Limb (tissue), 2 donors: ENCODE measurements around the gene TDRD12.
"Not testable (repeated sequence)": the region's sequence is repeated elsewhere in the genome, so short reads cannot be mapped to it uniquely, and the experiment has no call there.

Experiments used
- DNase-seq, 2 donors: peaks; one replicate each; pipeline ENCODE4 v3.0.0-alpha.2; 2016; ENCODE audit errors: extremely low spot score in 2 of 2

TDRD12 gene

DNA sequence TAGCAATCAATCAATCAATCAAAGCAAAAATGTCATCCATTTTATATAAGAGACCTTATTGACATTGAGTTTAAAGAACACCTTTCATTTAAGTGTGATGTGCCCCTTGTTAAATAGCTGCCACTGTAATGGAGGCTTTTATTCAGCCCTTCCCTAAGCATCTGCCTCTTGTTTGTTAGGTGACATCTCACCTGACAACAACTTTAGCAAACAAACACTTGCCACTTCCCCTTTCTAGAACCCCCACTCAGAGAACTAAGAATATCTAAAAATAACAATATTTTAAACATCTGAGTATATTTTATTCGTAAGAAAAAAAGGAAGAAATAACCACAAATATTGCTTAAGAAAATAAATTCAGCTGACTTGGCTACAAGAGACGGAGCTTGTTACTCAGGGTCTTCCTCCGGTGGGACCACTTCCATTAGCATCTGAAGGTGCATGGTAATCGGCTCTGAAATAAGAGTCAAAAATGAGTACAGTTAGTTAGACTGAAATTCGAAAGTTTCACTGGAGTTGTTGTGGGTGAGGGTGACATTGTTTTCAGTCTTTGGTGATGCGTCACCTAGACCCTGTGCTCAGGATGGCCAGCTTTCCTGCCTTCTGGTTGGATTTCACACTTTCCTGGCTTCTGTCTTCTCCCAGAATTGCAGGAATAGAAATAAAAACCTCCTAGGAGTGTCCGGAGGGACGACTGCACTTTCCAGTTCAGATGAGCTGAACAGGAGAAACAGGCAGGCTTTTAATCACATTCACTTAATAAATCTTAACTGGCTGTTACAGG lies 110.9 kb downstream of the TDRD12 start:
- DNase-seq = no peak

DNA sequence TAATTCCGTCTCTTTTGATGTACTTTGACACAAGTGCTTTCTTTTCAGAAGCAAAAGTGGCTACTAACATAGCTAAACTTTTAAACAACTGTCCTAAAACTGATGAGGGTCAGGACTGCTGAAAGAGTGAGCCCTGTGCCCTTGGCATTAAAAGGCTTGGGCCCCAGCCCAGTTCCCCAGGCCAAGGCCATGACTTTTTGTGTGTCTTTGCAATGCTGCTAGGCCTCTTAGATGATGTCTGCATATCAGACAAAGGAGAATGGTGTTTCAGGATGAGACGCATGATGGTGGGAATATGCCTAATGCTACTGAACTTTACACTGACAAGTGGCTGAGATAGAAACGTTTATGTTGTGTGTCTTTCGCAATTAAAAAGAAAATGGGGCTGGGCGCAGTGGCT lies 112.0 kb downstream of the TDRD12 start:
- no peak for DNase-seq

DNA sequence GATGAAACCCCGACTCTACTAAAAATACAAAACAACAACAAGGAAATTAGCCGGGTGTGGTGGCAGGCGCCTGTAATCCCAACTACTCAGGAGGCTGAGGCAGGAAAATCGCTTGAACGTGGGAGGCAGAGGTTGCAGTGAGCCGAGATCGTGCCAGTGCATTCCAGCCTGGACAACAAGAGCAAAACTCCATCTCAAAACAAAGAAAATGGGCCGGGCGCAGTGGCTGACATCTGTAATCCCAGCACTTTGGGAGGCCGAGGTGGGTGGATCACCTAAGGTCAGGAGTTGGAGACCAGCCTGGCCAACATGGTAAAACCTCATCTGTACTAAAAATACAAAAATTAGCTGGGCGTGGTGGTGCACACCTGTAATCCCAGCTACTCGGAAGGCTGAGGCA lies 112.5 kb downstream of the TDRD12 start:
- DNase-seq = not testable (repeated sequence)

DNA sequence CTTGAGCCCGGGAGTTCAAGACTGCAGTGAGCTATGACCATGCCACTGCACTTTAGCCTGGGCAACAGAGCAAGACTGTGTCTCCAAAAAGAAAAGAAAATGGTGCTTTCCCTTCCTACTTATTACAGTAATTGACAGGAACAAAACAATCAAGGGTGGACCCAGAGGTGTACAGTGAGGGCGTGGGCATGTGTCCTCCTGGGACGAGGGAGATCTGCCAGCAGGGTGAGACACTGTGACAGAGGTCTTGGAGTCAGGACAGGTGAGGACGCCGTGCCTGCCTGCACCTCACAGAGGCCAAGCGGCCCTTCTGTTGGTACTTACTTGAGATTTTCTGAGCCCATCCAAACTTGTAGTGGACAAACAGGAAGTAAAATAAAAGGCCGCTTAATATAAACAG lies 113.3 kb downstream of the TDRD12 start:
- DNase-seq = not testable (repeated sequence)

DNA sequence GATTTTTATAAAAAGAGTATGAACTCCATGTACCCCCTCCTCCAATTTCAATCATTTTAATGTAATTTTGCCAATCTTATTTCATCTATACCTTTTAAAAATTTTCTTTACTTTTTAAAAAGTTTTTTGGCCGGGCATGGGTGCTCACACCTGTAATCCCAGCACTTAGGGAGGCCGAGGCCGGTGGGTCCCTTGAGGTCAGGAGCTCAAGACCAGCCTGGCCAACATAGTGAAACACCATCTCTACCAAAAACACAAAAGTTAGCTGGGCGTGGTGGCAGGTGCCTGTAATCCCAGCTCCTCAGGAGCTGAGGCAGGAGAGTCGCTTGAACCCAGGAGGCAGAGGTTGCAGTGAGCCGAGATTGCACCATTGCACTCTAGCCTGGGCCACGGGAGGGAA lies 113.8 kb downstream of the TDRD12 start:
- not testable (repeated sequence) for DNase-seq

DNA sequence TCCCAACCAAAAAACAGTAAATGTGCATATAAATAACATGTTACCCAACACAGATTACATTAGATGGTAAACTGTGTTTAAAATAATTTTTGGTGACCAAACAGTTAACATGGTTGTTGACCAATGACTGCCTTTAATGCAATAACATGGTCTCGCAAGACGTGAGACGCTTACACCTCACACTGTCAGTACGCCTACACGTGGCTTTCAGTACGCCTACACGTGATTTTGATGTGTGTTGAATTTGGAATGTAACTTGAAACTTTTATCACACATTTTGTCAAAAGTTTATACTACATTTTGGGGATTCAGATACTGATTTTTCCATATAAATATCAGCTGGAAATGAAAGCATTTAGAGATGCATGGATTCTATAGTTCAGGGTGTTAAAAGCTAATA lies 118.0 kb downstream of the TDRD12 start:
- no peak for DNase-seq

DNA sequence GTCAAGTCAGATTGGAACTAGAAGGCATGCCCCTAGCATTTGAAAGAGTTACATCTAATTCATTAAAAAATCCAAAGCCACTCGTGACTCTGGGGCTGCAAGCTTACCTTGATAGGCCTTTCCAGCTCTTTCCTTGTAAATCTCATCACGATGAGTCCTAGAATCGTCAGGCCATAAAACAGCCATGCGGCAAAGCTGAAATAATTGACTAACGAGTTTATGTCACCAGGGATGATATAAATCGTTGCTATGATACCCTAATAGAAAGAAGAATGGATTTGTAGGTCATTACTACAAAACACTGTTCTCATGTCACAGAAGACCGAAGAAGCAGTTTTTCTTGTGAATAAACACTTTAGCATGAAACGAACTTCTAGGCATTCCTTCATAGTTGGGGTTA lies 122.5 kb downstream of the TDRD12 start:
- DNase-seq = no peak

DNA sequence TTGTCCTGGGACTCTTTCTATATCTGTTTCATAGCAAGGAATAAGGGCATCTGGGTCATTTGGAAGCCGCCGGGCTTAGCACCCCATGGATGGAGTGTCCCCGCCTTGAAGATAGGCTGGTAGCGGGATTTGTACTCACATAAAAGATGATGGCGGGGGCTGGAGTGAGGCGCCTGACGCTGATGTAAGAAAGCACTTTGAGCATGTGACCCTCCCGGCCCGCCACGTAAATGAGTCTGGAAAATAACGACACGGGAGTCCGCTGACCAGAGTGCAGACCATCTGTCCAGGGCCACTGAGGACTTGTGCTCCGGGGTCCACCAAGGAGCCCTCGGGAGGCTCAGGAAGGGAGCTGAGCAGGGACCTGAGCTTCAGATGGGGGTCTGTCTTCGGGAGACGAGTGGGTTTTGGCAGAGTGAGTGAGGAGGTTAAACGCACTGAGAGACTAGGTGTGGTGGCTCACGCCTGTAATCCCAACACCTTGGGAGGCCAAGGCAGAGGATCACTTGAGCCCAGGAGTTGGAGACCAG lies 124.2 kb downstream of the TDRD12 start:
- DNase-seq = no peak

DNA sequence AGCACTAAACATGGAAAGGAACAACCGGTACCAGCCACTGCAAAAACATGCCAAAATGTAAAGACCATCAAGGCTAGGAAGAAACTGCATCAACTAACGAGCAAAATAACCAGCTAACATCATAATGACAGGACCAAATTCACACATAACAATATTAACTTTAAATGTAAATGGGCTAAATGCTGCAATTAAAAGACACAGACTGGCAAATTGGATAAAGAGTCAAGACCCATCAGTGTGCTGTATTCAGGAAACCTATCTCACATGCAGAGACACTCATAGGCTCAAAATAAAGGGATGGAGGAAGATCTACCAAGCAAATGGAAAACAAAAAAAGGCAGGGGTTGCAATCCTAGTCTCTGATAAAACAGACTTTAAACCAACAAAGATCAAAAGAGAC lies 128.5 kb downstream of the TDRD12 start:
- not testable (repeated sequence) for DNase-seq

DNA sequence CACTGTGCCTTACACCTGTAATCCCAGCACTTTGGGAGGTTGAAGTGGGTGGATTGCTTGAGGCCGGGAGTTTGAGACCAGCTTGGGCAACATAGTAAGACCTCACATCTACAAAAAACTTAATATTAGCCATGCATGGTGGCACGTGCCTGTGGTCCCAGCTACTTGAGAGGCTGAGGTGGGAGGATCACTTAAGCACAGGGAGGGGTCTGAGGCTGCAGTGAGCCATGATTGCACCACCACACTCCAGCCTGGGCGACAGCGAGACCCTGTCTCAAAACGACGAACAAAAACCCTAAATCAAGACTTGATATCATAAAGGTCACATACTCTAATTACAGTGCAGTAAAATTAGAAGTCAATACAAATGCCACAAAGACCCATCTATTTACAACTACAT lies 132.6 kb downstream of the TDRD12 start:
- DNase-seq = no peak

DNA sequence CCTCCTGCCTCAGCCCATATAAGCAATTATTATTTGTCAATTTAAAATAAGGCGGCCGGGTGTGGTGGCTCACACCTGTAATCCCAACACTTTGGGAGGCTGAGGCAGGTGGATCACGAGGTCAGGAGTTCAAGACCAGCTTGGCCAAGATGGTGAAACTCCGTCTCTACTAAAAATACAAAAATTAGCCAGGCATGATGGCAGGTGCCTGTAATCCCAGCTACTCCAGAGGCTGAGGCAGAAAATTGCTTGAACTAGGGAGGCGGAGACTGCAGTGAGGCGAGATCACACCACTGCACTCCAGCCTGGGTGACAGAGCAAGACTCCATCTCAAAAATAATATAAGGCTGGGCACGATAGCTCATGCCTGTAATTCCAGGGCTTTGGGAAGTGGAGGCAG lies 137.3 kb downstream of the TDRD12 start:
- not testable (repeated sequence) for DNase-seq

DNA sequence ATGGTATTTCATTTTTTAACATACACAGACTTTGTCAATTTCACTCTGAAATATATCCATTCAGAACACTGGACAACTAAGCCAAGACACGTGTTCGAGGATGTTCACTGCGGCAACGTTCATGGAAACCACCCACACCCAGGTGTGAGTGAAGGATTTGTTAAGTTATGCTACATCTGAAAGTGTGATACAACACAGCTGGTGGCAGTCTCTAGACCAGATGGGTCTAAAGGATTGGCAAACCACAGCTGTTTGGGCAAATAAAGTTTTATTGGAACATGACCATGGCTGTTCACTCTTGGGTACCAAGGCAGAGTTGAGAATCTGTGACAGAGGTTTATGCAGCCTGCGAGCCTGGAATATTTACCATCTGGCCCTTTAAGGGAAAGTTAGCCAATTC lies 138.0 kb downstream of the TDRD12 start:
- no peak for DNase-seq

DNA sequence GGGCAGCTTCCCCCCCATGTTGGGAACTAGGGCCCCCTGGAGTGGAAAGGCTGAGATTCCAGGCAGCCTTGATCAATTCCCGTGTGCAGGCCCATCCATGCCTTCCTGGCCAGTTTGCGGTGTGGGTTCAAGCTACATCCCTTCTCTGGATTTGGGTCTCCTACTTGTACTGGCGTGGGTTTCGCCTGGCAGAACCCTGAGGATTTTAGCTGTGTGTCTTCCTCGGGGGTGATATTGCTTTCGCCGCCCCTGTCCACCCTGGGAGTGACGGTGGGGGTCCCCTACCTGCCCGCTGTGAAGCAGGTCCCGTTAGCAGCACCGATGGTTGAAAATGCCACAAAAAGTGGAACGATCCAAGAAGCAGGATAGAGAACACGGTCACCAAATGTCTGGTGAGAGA lies 138.6 kb downstream of the TDRD12 start:
- DNase-seq = no peak

DNA sequence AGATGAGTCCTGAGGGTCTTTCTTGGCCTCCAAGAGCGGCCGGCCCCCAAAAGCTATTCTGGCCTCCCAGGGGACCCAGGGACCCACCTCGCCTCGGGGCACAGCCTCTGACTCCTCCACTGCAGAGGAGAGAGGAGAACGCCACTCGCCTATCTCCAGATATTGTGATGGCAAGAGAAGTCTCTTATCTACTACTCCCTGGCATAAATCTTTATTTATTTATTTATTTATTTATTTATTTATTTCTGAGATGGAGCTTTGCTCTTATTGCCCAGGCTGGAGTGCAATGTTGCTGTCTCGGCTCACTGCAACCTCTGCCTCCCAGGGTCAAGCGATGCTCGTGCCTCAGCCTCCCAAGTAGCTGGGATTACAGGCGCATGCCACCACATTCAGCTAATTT lies 139.0 kb downstream of the TDRD12 start:
- DNase-seq = no peak

DNA sequence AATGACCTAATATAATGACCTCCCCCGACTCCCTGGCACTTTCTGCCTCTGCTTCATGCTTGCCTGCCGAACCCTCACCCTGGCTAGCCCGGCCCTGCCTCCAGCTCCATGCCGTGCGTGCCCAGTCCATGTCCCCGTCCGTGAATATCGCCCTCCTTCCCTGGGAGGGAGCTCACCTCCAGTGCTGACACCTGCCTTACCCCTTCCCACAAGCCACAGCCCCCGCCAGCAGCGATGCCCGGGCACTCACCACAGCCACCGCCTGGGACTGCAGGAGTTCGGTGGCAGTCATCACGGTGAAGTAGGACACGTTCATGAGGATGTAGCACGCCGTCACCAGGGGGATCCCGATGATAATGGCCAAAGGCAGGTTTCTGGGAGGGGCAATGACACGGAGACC lies 140.0 kb downstream of the TDRD12 start:
- no peak for DNase-seq

DNA sequence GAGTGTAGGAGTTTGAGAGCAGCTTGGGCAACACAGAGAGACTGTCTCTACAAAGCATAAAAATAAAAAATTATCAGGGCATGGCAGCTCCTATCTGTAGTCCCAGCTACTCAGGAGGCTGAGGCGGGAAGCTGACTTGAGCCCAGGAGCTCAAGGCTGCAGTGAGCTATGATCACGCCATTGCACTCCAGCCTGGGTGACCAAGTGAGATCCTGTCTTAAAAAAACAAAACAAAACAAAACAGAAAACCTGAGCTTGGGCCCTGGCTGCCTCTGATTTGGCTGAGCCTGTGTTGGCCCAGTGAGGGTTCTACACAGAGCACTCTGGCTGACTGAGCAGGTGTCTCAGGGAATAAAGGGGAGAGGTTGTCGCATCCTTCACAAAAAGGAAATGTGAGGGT lies 142.0 kb downstream of the TDRD12 start:
- DNase-seq = no peak

DNA sequence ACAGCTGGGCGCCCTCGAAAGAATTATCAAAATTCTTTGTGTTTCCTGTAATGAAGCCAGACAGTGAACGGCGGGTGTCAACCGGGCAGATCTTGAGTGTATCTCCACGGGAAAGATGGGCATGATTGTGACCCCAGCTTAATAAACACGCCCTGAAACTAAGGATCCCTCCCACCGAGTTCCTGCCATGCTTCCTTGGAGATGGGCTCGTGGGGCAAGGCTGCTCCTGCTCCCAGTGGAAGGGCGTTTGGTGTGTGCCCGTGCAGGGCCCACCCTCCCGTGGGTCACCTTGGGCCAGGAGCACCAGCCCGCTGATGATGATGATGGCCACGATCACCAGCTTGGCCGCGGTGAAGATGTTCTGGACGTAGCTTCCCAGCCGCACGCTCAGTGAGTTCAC lies 142.6 kb downstream of the TDRD12 start:
- no peak for DNase-seq

DNA sequence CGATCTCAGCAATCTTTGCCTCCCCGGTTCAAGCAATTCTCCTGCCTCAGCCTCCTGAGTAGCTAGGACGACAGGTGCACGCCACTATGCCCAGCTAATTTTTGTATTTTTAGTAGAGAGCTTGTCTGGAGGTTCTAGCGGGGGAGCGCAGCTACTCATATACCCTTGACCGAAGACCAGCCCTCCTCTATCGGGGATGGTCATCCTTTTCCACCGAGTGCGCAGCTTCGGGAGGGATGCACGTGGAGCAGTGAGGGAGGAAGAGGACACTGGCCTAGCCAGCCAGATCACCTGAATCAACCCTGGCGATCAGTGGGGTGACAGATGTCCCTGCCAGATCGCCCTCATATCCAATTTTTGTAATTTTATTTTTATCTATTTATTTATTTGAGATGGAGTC lies 143.2 kb downstream of the TDRD12 start:
- DNase-seq = no peak

DNA sequence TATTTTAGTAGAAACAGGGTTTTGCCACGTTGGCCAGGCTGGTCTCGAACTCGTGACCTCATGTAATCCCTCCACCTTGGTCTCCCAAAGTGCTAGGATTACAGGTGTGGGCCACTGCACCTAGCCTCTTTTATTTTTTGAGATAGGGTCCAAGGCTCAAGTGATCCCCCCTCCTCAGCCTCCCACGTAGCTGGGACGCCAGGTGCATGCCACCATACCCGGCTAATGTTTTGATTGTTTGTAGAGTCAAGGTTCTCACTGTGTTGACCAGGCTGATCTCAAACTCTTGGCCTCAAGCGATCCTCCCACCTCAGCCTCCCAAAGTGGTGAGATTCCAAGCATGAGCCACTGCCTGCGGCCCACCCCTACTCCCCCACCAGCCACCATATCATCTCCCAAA lies 143.7 kb downstream of the TDRD12 start:
- DNase-seq = no peak

DNA sequence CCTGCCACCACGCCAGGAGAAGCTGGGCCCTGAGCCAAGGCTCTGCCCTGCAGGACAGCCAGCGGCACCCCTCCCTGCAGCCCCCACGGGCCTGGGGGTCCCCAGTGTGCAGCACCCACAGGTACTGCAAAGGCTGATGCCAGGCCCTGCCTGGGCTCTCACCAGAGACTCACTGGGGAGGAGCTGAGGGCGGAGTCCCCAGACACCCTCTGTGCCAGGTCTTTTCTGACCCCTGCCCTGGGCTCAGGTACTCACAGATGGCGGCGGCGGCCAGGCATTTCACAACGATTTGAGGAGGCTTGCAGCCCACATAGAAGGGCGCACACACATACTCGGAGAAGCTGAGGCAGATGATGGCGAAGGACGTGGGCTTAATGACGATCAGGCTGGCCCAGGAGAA lies 144.3 kb downstream of the TDRD12 start:
- no peak for DNase-seq

DNA sequence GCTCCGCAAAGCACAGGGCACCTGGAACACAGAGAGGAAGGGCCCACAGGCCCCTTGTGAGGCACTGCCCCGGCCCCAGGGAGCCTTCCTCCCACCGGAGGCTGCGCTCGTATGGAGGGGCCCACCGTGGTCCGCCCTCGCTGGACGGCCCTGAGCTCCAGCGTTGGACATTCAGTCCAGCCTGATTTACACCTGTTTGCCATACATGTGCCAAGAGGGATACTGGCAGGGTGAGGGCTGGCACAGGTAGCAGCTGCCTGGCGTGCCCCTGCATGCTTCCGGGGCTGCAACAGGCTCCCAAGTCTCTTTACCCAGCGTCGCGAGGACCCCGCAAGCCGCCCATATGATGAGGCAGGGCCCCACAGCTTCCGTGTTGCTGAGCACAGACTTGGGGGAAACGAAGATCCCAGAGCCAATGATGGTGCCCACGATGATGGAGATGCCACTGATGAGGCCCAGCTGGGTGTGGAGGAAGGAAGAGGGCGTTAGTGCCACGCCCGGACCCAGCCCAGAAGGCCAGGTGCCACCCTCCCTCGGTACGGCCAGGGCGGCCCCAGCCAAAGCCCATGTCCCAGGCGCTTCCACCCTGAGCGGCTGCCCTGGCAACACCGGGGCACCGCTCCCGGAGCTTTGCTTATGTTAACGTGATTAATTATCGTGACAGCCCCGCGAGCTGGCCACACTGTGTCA lies 144.9 kb downstream of the TDRD12 start:
- no peak for DNase-seq

DNA sequence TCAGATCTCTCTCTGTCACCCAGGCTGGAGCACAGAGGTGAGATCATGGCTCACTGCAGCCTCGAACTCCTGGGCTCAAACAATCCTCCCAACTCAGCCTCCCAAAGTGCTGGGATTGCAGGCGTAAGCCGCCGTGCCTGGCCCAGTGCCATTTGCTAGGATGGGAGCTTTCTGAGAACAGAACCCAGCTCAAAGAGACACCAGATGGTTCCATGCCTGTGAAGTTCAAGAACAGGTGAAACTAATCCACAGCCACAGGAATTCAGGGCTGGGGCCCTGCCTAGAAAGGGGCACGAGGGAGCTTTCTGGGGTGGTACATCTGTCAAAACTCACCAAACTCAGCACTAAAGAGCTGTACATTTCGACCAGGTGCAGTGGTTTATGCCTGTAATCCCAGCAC lies 145.8 kb downstream of the TDRD12 start:
- no peak for DNase-seq

DNA sequence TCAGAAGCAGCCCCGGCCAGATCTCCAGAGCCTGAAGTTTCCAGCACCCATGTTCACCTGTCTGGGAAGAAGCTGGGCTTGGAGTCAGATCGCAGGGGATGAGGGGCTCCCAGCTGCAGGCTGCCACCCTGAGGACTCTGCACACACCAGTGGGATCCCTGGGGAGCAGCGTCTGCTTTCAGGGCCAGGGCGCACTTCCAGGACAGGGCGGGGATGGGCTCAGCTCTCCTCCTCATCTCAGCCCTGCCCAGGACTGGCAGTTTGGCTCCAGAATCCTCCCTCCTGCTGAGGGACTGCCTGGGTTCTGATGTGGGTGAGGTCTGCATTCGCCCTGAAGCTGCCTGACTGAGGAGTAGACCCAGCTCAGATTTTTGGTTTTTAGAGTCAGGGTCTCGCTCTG lies 146.5 kb downstream of the TDRD12 start:
- DNase-seq = no peak
